ENCODE results near the gene POLK.

- TF ChIP-seq POLR2A (IDR thresholded peaks at IDR 0.05), result no peak
- no peak for TF ChIP-seq CTCF (IDR thresholded peaks at IDR 0.05)
Measured at GRCh38 chr5:75463726-75464125, 48.0 kb upstream of the POLK start.
